BJ (cell line): ENCODE data around the gene MGAT3. TPM values are rescaled to one million over a fixed set of nuclear protein-coding genes. Genes with fewer than 3 reads are reported as not detected.

Source experiments
- CTCF ChIA-PET: fragments of 350-600 bp; formaldehyde crosslinking; extraction: SDS; loops from one replicate; lab custom pipeline; 2021; ENCODE audit warnings: antibody characterized with exemption, inconsistent platforms; lab: Yijun Ruan, JAX
- POLR2A ChIA-PET: fragments of 300-600 bp; sonication (Branson Sonifier 250); formaldehyde crosslinking; extraction: SDS; loops from one replicate; lab custom pipeline; 2021; ENCODE audit warnings: antibody characterized with exemption; lab: Charles Lee
- DNase-seq: peaks from one replicate; pipeline ENCODE4 v3.0.0-alpha.2; 2011; ENCODE audit warnings: low read depth
- H3K27me3 ChIP-seq: 2 replicates; pipeline ENCODE4 v1.6.0; 2011; ENCODE audit warnings: low read length; ENCODE audit not compliant: control insufficient read depth, insufficient read depth
- H3K36me3 ChIP-seq: 2 replicates; pipeline ENCODE4 v1.5.1; 2011; ENCODE audit warnings: low read length; ENCODE audit not compliant: control insufficient read depth, insufficient read depth
- H3K4me3 ChIP-seq: 2 replicates; pipeline ENCODE4 v1.5.1; 2011; ENCODE audit warnings: low read depth, mild to moderate bottlenecking, control low read depth, low read length
- polyA plus RNA-seq: library from polyadenylated mRNA; depleted of rRNA; stranded (reverse); fragments of >200 nt; gene quantifications from 2 replicates; pipeline ENCODE4 v1.2.3, GENCODE V29; 2011
- TF ChIP-seq, protein P1 (sequence below): IDR thresholded peaks from 2 replicates; pipeline ENCODE4 v1.5.1; 2011; ENCODE audit warnings: low read depth, mild to moderate bottlenecking, control low read depth, inconsistent platforms, low read length, moderate library complexity; ENCODE audit not compliant: insufficient read depth

Gene MGAT3
- polyA plus RNA-seq, 1 experiment = 0.53 TPM

DNA sequence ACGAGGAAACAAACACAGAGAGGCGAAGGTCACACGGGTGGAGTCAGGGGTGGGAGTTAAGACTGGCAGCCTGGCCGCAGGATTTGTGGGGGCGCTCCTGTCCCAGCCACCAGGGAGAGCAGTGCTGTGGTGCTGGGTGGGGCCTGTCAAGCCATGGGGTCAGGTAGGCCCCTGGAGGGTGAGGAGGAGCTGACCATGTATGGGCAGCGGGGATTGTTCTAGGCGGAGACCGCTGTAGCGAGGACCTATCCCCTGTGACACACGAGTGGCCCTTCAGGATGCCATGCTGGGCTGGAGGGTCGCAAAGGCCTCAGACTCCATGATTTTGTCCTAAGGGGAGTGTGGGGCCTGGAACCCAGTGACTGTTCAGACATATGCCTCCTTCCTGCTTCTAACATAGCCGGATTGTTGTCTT lies 77.3 kb downstream of the MGAT3 start:
- TF ChIP-seq, protein P1, sequence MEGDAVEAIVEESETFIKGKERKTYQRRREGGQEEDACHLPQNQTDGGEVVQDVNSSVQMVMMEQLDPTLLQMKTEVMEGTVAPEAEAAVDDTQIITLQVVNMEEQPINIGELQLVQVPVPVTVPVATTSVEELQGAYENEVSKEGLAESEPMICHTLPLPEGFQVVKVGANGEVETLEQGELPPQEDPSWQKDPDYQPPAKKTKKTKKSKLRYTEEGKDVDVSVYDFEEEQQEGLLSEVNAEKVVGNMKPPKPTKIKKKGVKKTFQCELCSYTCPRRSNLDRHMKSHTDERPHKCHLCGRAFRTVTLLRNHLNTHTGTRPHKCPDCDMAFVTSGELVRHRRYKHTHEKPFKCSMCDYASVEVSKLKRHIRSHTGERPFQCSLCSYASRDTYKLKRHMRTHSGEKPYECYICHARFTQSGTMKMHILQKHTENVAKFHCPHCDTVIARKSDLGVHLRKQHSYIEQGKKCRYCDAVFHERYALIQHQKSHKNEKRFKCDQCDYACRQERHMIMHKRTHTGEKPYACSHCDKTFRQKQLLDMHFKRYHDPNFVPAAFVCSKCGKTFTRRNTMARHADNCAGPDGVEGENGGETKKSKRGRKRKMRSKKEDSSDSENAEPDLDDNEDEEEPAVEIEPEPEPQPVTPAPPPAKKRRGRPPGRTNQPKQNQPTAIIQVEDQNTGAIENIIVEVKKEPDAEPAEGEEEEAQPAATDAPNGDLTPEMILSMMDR = no peak
- H3K4me3 ChIP-seq = no peak overlapping the region
- H3K27me3 ChIP-seq = no peaks in the 10 kb centered on the region; the same call in 1 of the 2 replicates
- CTCF ChIA-PET = interaction anchor here (0.7 to 24.6 kb wide), 20 partner anchors 11 to 830 kb away, joined by 3 to 476 read pairs (median 4); no protein-coding TSS in a partner anchor
- H3K36me3 ChIP-seq = peaks cover 8% of the 10 kb centered on the region
- POLR2A ChIA-PET = no interaction called here
- DNase-seq = no peak

DNA sequence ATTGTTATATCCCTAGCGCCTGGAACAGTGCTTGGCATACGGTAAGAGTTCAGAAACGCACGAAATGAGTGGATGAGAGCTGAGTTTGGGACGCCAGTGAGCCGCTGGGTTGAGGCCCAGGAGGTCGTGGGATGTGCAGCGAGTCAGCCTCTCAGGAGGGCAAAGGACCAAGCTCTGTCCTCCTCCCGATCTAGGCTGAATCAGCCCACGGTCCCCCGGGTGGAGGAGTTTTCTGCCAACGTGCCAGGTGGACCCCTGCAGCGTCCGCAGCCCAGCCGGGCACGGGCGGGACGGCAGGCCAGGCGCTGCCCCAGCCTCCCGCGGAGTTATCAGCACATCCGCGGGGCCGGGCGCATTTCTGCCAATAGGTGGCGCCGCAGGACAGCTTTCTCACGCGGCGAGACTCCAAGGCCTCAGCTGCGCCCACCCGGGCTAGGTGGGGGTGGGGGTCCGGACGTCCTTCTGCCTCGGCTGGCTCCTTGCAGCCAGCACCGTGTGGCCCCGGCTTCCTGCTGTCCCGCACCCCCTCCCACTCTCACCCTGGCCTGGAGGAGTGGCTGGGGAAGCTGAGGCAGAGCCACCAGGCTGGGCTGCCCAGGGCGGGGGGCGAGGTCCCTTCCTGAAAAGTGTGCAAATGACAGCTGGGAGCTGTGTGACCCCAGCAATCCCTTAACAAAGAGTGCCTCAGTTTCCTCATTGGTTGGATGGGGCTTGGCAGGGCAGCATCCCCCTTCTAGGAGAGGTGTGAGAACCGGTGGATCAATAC lies 78.0 kb downstream of the MGAT3 start:
- no peak for DNase-seq
- TF ChIP-seq, protein P1 = peak; percentile 88
- H3K4me3 ChIP-seq = no peak overlapping the region
- ChIA-PET POLR2A (no interaction called here), CTCF (interaction anchor here (0.6 to 24.6 kb wide), 27 partner anchors 10 to 1112 kb away, joined by 3 to 476 read pairs (median 3); no protein-coding TSS in a partner anchor)
- peaks cover 2% of the 10 kb centered on the region for H3K36me3 ChIP-seq
- no peaks in the 10 kb centered on the region; the same call in 1 of the 2 replicates for H3K27me3 ChIP-seq

DNA sequence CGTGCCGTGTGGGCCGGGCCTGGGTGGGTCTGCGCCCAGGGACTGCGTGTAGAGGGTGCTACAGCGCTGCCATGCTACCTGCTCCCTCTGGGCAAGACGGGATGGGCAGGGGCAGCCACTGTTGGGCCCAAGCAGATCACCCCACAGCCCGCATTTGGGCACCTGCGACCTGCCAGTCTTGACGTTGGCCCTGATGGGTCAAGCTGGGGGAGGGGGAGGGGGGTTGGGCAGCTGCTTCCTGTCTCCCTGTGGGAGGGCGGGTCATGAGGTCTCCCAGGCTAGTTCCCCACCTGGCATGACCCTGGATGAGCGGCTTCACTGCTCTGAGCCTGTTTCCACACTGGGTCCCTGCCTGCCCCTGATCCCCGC lies 78.5 kb downstream of the MGAT3 start:
- ChIA-PET POLR2A (no interaction called here), CTCF (interaction anchor here (0.6 to 24.6 kb wide), 23 partner anchors 9 to 829 kb away, joined by 3 to 476 read pairs (median 3); no protein-coding TSS in a partner anchor)
- peaks cover 2% of the 10 kb centered on the region for H3K27me3 ChIP-seq
- H3K4me3 ChIP-seq = no peak overlapping the region
- peaks cover 2% of the 10 kb centered on the region; the same call in 1 of the 2 replicates for H3K36me3 ChIP-seq
- TF ChIP-seq, protein P1 = no peak
- no peak for DNase-seq

DNA sequence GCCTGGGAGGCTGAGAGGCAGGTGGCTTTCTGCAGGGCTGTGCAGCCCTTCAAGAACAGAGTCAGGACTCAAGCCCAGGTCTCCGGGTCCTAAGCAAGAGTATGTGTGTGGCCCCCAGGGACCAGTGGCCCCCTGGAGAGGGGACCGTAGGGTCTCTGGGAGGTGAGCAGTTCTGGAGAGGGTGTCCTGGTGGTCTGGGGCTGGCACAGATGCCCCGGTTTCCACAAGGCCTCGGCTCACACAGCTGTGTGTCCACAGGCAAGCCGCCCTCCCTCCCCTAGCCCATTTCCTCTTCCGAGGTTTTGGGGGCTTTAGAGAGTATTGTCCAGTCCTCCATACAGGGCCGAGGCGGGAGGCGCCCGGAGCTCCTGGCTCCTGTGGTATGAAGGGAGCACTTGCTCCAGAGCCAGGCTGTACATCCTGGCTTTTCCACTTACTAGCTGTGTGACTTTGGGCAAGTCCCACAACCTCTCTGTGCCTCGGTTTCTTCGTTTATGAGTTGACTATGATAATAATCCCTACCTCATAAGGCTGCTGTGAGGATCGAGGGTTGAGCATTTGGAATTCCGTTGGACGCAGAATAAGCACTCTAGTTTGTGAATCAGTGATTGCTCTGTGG lies 79.1 kb downstream of the MGAT3 start:
- ChIA-PET POLR2A (no interaction called here), CTCF (interaction anchor here (0.6 to 24.6 kb wide), 9 partner anchors 9 to 508 kb away, joined by 3 to 476 read pairs (median 6); no protein-coding TSS in a partner anchor)
- TF ChIP-seq, protein P1 = no peak
- no peak for DNase-seq
- peaks cover 2% of the 10 kb centered on the region for H3K27me3 ChIP-seq
- H3K4me3 ChIP-seq = no peak overlapping the region
- peaks cover under 1% of the 10 kb centered on the region; the same call in 1 of the 2 replicates for H3K36me3 ChIP-seq

DNA sequence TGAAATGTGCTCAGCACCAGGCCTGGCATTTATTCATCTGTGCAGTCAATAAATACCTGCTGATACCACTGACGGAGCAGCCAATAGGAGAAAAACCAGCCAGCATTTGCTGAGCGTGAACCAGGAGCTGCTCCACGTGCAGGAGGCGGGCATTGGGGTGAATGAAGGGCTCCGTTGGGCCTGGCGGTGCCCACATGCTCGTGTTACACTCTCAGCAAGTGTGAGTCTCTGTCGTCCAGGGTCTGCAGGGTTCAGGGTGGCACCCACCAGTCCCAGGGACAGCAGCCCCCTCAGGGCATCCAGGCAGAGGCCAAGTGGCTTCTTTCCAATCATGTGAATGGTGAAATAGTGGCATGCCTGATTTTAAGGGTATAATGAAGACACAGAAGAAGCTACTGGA lies 79.9 kb downstream of the MGAT3 start:
- ChIA-PET CTCF (interaction anchor here (1.0 to 24.6 kb wide), 4 partner anchors 8 to 507 kb away, joined by 5 to 476 read pairs (median 20); no protein-coding TSS in a partner anchor), POLR2A (no interaction called here)

More for the DNA sequence above, 79.9 kb downstream of the MGAT3 start:
- H3K4me3 ChIP-seq = no peak overlapping the region
- peaks cover 2% of the 10 kb centered on the region for H3K27me3 ChIP-seq
- DNase-seq = no peak
- TF ChIP-seq, protein P1 = no peak
- H3K36me3 ChIP-seq = no peaks in the 10 kb centered on the region
